ENCODE data around the gene ARFRP1. TPM values are rescaled to one million over a fixed set of nuclear protein-coding genes. Genes with fewer than 3 reads are reported as not detected.

ARFRP1 gene
- total and polyA plus RNA-seq, 2 of the 13 experiments (the other 11 are each of a cell fraction or from before 2014, with no cell fraction given): 32.0 to 51.1 TPM

DNA sequence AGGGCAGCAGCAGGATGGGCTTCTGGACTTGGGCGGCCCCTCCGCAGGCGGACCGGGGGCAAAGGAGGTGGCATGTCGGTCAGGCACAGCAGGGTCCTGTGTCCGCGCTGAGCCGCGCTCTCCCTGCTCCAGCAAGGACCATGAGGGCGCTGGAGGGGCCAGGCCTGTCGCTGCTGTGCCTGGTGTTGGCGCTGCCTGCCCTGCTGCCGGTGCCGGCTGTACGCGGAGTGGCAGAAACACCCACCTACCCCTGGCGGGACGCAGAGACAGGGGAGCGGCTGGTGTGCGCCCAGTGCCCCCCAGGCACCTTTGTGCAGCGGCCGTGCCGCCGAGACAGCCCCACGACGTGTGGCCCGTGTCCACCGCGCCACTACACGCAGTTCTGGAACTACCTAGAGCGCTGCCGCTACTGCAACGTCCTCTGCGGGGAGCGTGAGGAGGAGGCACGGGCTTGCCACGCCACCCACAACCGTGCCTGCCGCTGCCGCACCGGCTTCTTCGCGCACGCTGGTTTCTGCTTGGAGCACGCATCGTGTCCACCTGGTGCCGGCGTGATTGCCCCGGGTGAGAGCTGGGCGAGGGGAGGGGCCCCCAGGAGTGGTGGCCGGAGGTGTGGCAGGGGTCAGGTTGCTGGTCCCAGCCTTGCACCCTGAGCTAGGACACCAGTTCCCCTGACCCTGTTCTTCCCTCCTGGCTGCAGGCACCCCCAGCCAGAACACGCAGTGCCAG is 11.0 kb downstream of the ARFRP1 start, which contains the start of gene TNFRSF6B (continued):
- TF ChIP-seq, protein P1, sequence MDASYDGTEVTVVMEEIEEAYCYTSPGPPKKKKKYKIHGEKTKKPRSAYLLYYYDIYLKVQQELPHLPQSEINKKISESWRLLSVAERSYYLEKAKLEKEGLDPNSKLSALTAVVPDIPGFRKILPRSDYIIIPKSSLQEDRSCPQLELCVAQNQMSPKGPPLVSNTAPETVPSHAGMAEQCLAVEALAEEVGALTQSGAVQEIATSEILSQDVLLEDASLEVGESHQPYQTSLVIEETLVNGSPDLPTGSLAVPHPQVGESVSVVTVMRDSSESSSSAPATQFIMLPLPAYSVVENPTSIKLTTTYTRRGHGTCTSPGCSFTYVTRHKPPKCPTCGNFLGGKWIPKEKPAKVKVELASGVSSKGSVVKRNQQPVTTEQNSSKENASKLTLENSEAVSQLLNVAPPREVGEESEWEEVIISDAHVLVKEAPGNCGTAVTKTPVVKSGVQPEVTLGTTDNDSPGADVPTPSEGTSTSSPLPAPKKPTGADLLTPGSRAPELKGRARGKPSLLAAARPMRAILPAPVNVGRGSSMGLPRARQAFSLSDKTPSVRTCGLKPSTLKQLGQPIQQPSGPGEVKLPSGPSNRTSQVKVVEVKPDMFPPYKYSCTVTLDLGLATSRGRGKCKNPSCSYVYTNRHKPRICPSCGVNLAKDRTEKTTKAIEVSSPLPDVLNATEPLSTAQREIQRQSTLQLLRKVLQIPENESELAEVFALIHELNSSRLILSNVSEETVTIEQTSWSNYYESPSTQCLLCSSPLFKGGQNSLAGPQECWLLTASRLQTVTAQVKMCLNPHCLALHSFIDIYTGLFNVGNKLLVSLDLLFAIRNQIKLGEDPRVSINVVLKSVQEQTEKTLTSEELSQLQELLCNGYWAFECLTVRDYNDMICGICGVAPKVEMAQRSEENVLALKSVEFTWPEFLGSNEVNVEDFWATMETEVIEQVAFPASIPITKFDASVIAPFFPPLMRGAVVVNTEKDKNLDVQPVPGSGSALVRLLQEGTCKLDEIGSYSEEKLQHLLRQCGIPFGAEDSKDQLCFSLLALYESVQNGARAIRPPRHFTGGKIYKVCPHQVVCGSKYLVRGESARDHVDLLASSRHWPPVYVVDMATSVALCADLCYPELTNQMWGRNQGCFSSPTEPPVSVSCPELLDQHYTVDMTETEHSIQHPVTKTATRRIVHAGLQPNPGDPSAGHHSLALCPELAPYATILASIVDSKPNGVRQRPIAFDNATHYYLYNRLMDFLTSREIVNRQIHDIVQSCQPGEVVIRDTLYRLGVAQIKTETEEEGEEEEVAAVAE (CRISPR knock-in tag; IDR thresholded peaks at IDR 0.05; ENCODE audit: borderline replicate concordance): no peak
- TF ChIP-seq ZBTB8A (CRISPR knock-in tag; IDR thresholded peaks at IDR 0.05; ENCODE audit: borderline replicate concordance, low read depth): no peak
- TF ChIP-seq POLR2A (IDR thresholded peaks at IDR 0.05; ENCODE audit: insufficient read depth in 1 of 2, low read depth in 2 of 2, low read length in 2 of 2): peak in 1 of 2 experiments; percentile 58

- Histone ChIP-seq H3K27ac (ENCODE audit: extremely low read length, insufficient read depth, low read length) (no peak overlapping the region), H3K9me3 (ENCODE audit: low read length) (no peaks in the 10 kb centered on the region), H3K4me2 (ENCODE audit: low read depth, low read length) (peak overlapping the region; percentile 63), H3K36me3 (replicated peaks in 1 of 2; ENCODE audit: control insufficient read depth in 1 of 2, insufficient read depth in 2 of 2, low read length in 2 of 2) (peaks cover 4% of the 10 kb centered on the region in 2 experiments; a peak in 4 of 5 replicates), H3K4me3 (replicated peaks in 1 of 3; ENCODE audit: insufficient read depth in 1 of 3, low read depth in 2 of 3, low read length in 3 of 3) (peak overlapping the region in 1 of 3 experiments; percentile 43; a peak in 1 of 6 replicates), H3K4me1 (ENCODE audit: insufficient read depth, low read length) (peaks cover 21% of the 10 kb centered on the region), H2AFZ (ENCODE audit: low read length) (no peak overlapping the region), H3K79me2 (ENCODE audit: insufficient read depth, low read length) (no peaks in the 10 kb centered on the region), H3K27me3 (ENCODE audit: control insufficient read depth in 1 of 2, insufficient read depth in 2 of 2, low read length in 2 of 2) (no peaks in the 10 kb centered on the region), H4K20me1 (ENCODE audit: insufficient read depth, low read length) (peaks cover 4% of the 10 kb centered on the region; the same call in 1 of the 2 replicates), H3K9ac (ENCODE audit: insufficient read depth, low read depth, low read length) (no peak overlapping the region; the same call in 1 of the 2 replicates)
- in situ Hi-C loops (cut with HindIII; ENCODE audit: extremely low pct_ligation_motif_present, low pct_unique_long_range_greater_than_20kb) (no loop called here), intact Hi-C loops (cut with micrococcal nuclease; ENCODE audit: unreplicated experiment) (no loop called here)
- no peak for DNase-seq (ENCODE audit: low spot score)
- ChIA-PET POLR2A (interaction anchor here (0.7 to 1.7 kb wide), 3 partner anchors 12 to 42 kb away, joined by 3 to 9 read pairs (median 3); partner anchors contain the start of genes ARFRP1 and ZGPAT), CTCF (ENCODE audit: low intra/inter-chr PET ratio, low total read pairs) (no interaction called here)
- 79% methylated on average over 5 of the region's 6 CpGs for WGBS (ENCODE audit: low lambda C conversion rate)
- peak; percentile 36 for ATAC-seq
- BruUV-seq (replicated peaks): no TSS peak
- FAIRE-seq: no peak
- no peak for TF ChIP-seq ZNF329 (CRISPR knock-in tag; IDR thresholded peaks at IDR 0.05; ENCODE audit: low read depth)
- TF ChIP-seq ZNF691 (CRISPR knock-in tag; IDR thresholded peaks at IDR 0.05; ENCODE audit: borderline replicate concordance, low read depth): peak; percentile 38; the same call in 1 of the 2 replicates
- 0 out of 2 replicates have a peak, but pooled peaks have one; percentile 8 for TF ChIP-seq KMT2B (CRISPR knock-in tag; IDR thresholded peaks at IDR 0.05)
- TF ChIP-seq, protein P2, sequence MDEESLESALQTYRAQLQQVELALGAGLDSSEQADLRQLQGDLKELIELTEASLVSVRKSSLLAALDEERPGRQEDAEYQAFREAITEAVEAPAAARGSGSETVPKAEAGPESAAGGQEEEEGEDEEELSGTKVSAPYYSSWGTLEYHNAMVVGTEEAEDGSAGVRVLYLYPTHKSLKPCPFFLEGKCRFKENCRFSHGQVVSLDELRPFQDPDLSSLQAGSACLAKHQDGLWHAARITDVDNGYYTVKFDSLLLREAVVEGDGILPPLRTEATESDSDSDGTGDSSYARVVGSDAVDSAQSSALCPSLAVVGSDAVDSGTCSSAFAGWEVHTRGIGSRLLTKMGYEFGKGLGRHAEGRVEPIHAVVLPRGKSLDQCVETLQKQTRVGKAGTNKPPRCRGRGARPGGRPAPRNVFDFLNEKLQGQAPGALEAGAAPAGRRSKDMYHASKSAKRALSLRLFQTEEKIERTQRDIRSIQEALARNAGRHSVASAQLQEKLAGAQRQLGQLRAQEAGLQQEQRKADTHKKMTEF (CRISPR knock-in tag; IDR thresholded peaks at IDR 0.05): no peak
- no peak for TF ChIP-seq NR2F1 (CRISPR knock-in tag; IDR thresholded peaks at IDR 0.05)
- 0 out of 2 replicates have a peak, but pooled peaks have one; percentile 56 for TF ChIP-seq PCBP1 (IDR thresholded peaks at IDR 0.05; ENCODE audit: borderline replicate concordance, low read depth, low read length)
- 0 out of 2 replicates have a peak, but pooled peaks have one; percentile 45 for TF ChIP-seq ZNF343 (CRISPR knock-in tag; IDR thresholded peaks at IDR 0.05)
- 0 out of 2 replicates have a peak, but pooled peaks have one; percentile 39 for TF ChIP-seq ZBTB42 (CRISPR knock-in tag; IDR thresholded peaks at IDR 0.05)
Observed at GRCh38 chr20:63696306-63696627, 11.5 kb downstream of the ARFRP1 start.
